Measurements from ENCODE around the gene SMYD3.

The SMYD3 gene

DNA sequence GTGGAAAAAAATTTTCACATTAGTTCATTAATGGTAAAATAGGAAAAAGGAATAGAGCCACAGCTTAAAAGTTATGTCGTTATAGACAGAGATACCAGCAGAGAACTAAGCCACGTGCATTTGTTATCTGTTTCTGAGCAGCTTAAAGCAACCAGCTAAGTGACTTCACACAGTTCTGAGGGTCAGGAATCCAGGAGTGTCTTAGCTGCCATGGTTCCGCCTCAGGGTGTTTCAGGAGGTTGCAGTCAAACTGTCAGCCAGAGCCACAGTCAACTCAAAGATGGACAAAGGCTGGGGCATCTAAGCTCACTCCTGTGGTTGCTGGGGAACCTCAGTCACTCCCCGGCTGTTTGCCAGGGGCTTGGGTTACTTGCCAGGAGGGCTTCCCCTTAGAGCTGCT is 515.8 kb downstream of the SMYD3 start:
- TF ChIP-seq POLR2AphosphoS5 (IDR thresholded peaks at IDR 0.05; ENCODE audit: low read depth, low read length): no peak
- TF ChIP-seq, protein P1, sequence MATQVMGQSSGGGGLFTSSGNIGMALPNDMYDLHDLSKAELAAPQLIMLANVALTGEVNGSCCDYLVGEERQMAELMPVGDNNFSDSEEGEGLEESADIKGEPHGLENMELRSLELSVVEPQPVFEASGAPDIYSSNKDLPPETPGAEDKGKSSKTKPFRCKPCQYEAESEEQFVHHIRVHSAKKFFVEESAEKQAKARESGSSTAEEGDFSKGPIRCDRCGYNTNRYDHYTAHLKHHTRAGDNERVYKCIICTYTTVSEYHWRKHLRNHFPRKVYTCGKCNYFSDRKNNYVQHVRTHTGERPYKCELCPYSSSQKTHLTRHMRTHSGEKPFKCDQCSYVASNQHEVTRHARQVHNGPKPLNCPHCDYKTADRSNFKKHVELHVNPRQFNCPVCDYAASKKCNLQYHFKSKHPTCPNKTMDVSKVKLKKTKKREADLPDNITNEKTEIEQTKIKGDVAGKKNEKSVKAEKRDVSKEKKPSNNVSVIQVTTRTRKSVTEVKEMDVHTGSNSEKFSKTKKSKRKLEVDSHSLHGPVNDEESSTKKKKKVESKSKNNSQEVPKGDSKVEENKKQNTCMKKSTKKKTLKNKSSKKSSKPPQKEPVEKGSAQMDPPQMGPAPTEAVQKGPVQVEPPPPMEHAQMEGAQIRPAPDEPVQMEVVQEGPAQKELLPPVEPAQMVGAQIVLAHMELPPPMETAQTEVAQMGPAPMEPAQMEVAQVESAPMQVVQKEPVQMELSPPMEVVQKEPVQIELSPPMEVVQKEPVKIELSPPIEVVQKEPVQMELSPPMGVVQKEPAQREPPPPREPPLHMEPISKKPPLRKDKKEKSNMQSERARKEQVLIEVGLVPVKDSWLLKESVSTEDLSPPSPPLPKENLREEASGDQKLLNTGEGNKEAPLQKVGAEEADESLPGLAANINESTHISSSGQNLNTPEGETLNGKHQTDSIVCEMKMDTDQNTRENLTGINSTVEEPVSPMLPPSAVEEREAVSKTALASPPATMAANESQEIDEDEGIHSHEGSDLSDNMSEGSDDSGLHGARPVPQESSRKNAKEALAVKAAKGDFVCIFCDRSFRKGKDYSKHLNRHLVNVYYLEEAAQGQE (IDR thresholded peaks at IDR 0.05; ENCODE audit: insufficient read depth in 1 of 2, low read depth in 2 of 2, low read length in 2 of 2): no peak
- TF ChIP-seq SIN3A (IDR thresholded peaks at IDR 0.05; ENCODE audit: borderline replicate concordance, insufficient read depth, low read length): no peak
- TF ChIP-seq TAF1 (IDR thresholded peaks at IDR 0.05; ENCODE audit: borderline replicate concordance, insufficient read depth, low read length): no peak
- TF ChIP-seq FOXP2 (optimal IDR thresholded peaks at IDR 0.05; ENCODE audit: borderline replicate concordance, extremely low read depth, extremely low read length, insufficient read depth): no peak

DNA sequence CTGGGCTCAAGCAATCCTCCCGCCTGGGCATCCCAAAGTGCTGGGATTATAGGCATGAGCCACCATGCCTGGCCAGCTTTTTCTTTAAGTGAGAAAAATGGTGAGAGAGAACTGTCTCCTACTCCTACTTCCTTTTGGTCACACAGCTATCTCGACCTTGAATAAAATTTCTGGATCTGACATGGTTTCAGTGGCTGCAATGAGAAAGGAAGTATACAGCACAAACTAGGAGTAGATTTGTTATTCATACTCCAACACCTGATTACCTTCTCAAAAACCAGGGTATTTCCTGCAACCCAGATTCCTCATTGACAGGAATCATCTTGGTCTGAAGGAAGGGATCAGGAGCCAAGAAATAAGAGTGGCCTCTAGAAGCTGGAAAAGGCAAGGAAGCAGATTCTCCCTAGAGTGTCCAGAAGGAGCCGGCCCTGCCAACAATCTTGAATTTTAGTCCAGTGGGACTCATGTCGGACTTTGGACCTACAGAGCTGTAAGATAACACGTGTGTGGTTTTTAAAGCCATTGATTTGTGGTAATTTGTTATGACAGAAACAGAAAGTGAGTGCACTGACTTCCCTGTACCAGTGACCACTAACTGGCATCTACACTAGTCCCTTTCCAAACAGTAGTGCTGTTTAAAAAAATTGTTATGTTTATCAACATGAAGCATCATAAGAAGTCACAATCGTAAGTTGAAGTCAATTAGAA is 516.6 kb downstream of the SMYD3 start:
- TF ChIP-seq, protein P1 (IDR thresholded peaks at IDR 0.05; ENCODE audit: insufficient read depth in 1 of 2, low read depth in 2 of 2, low read length in 2 of 2): no peak
- TF ChIP-seq TAF1 (IDR thresholded peaks at IDR 0.05; ENCODE audit: borderline replicate concordance, insufficient read depth, low read length) (no peak), POLR2AphosphoS5 (IDR thresholded peaks at IDR 0.05; ENCODE audit: low read depth, low read length) (no peak), FOXP2 (optimal IDR thresholded peaks at IDR 0.05; ENCODE audit: borderline replicate concordance, extremely low read depth, extremely low read length, insufficient read depth) (no peak), SIN3A (IDR thresholded peaks at IDR 0.05; ENCODE audit: borderline replicate concordance, insufficient read depth, low read length) (no peak)

DNA sequence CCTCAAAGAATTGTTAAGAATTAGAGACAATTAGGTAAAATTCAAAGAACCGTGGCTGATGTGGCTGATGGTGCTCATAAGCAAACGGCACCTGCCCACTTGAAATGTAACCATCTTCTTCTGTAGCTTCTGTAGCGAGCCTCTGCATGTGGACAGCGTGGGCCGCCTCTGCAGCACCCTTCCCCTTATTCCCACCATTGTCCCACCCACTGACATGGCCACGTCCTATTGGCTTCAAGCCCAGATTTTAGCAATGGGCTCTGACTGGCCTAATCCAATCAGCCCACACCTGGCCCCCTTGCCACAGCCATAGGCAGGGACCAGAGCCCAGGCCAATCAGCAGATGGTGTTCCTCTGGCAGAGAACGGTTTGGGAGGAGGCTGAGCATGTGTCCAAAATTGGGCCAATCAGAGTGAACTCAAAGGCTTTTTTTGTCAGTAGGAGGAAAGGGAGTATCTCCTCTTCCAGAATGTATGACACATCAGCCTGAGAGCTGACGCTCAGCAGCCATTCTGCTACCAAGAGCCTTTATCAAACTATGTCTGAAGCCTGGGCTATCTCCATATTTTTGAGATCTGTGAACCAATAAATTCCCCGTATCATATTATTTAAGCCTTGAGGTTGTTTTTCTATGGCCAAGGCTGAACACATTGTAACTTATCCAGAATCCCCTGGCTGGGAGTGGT is 518.5 kb downstream of the SMYD3 start:
- TF ChIP-seq, protein P1 (IDR thresholded peaks at IDR 0.05; ENCODE audit: insufficient read depth in 1 of 2, low read depth in 2 of 2, low read length in 2 of 2): no peak
- TF ChIP-seq POLR2AphosphoS5 (IDR thresholded peaks at IDR 0.05; ENCODE audit: low read depth, low read length): no peak
- TF ChIP-seq SIN3A (IDR thresholded peaks at IDR 0.05; ENCODE audit: borderline replicate concordance, insufficient read depth, low read length): no peak
- TF ChIP-seq TAF1 (IDR thresholded peaks at IDR 0.05; ENCODE audit: borderline replicate concordance, insufficient read depth, low read length): no peak
- TF ChIP-seq FOXP2 (optimal IDR thresholded peaks at IDR 0.05; ENCODE audit: borderline replicate concordance, extremely low read depth, extremely low read length, insufficient read depth): no peak

DNA sequence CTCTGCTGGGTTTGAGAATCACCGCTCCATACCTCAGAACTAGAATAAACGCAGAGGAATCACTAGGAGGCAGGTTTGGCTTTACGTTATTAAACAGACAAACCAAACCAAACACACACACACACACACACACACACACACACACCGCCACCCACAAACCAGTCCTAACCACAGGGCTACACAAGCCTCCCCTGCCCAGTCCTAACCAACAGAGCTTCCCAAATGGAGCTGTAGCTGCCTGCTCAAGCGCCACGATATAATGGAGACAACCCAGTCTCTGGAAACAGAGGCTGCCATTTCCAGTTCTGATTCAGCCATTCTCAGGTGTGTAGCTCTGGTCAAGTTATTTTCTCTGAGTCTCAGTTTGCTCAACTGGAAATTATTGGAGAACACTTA is 519.1 kb downstream of the SMYD3 start:
- TF ChIP-seq SIN3A (IDR thresholded peaks at IDR 0.05; ENCODE audit: borderline replicate concordance, insufficient read depth, low read length): no peak
- TF ChIP-seq, protein P1 (IDR thresholded peaks at IDR 0.05; ENCODE audit: insufficient read depth in 1 of 2, low read depth in 2 of 2, low read length in 2 of 2): no peak
- TF ChIP-seq TAF1 (IDR thresholded peaks at IDR 0.05; ENCODE audit: borderline replicate concordance, insufficient read depth, low read length): no peak
- no peak for TF ChIP-seq FOXP2 (optimal IDR thresholded peaks at IDR 0.05; ENCODE audit: borderline replicate concordance, extremely low read depth, extremely low read length, insufficient read depth)
